Panc1 (cell line): ENCODE measurements around the gene GRSF1. TPM values are rescaled to one million over a fixed set of nuclear protein-coding genes. Genes with fewer than 3 reads are reported as not detected.
"Not testable (repeated sequence)": the region's sequence is repeated elsewhere in the genome, so short reads cannot be mapped to it uniquely, and the experiment has no call there.

ENCODE experiments used
- ATAC-seq: fragments of 200-7000 bp; cut with Tn5 transposase; 2 replicates; pipeline ENCODE4 v1.9.1; 2020; ENCODE audit warnings: mild to moderate bottlenecking, moderate library complexity
- BruUV-seq: library from RNA; stranded (reverse); fragments of 400-500 nt; replicated peaks from 2 replicates; lab custom pipeline; 2021; lab: Mats Ljungman, UMichigan
- CTCF ChIA-PET: fragments of 300-600 bp; sonication (Branson Sonifier 250); formaldehyde crosslinking; loops from one replicate; lab custom pipeline; 2022; ENCODE audit warnings: antibody characterized with exemption; lab: Charles Lee
- POLR2A ChIA-PET: fragments of 300-600 bp; sonication (Branson Sonifier 250); formaldehyde crosslinking; loops from one replicate; lab custom pipeline; 2022; ENCODE audit warnings: antibody characterized with exemption; lab: Charles Lee
- DNase-seq: peaks from one replicate; pipeline ENCODE4 v3.0.0-alpha.2; 2010; ENCODE audit warnings: low read depth, low spot score
- H3K27ac ChIP-seq: 2 replicates; pipeline ENCODE4 v1.5.1; 2011; ENCODE audit warnings: mild to moderate bottlenecking, low read length, inconsistent platforms
- H3K27me3 ChIP-seq: fragments of 200-500 bp; sonication (Bioruptor generic); 2 replicates; pipeline ENCODE4 v1.6.0; 2014; ENCODE audit warnings: low read length, inconsistent platforms; ENCODE audit not compliant: control insufficient read depth, insufficient read depth
- H3K36me3 ChIP-seq: fragments of 200-500 bp; sonication (Bioruptor generic); 2 replicates; pipeline ENCODE4 v1.5.1; 2014; ENCODE audit warnings: inconsistent platforms, mild to moderate bottlenecking, low read length, moderate library complexity; ENCODE audit not compliant: control insufficient read depth, insufficient read depth
- H3K4me1 ChIP-seq: 2 replicates; pipeline ENCODE4 v1.5.1; 2011; ENCODE audit warnings: inconsistent platforms, mild to moderate bottlenecking, low read length, moderate library complexity; ENCODE audit not compliant: control insufficient read depth, insufficient read depth
- H3K4me3 ChIP-seq, 2 experiments: 2 replicates each; pipeline ENCODE4 v1.5.1; 2011 to 2012; ENCODE audit warnings: low read depth in 2 of 2, low read length in 2 of 2, mild to moderate bottlenecking in 2 of 2, inconsistent platforms in 1 of 2, moderate library complexity in 1 of 2
- H3K9me3 ChIP-seq: fragments of 200-500 bp; sonication (Bioruptor generic); 2 replicates; pipeline ENCODE4 v1.5.1; 2014; ENCODE audit warnings: low read depth, mild to moderate bottlenecking, inconsistent platforms, low read length, moderate library complexity; ENCODE audit not compliant: control insufficient read depth, insufficient read depth
- POLR2AphosphoS5 ChIP-seq: IDR thresholded peaks from 2 replicates; pipeline ENCODE4 v1.6.1; 2012; ENCODE audit warnings: mild to moderate bottlenecking, low read depth, low read length, moderate library complexity
- SIN3A ChIP-seq: IDR thresholded peaks from 2 replicates; pipeline ENCODE4 v1.6.1; 2012; ENCODE audit warnings: low read depth, mild to moderate bottlenecking, low read length, moderate library complexity, borderline replicate concordance; ENCODE audit not compliant: insufficient read depth
- TCF7L2 ChIP-seq: IDR thresholded peaks from 2 replicates; pipeline ENCODE4 v1.6.1; 2011; ENCODE audit warnings: mild to moderate bottlenecking, low read depth, low read length, inconsistent platforms
- in situ Hi-C: cut with HindIII; loops from 2 replicates; pipeline ENCODE4 v1.10.0; 2016; ENCODE audit warnings: low sequenced_read_pairs, low pct_unique_long_range_greater_than_20kb
- intact Hi-C: fragments of 100-400 bp; cut with micrococcal nuclease; formaldehyde crosslinking; loops from one replicate; pipeline ENCODE4 v1.10.0; 2022; ENCODE audit not compliant: unreplicated experiment
- total RNA-seq: library from RNA; stranded (reverse); gene quantifications from one replicate; pipeline ENCODE4 v1.2.1, GENCODE V29; 2021; ENCODE audit not compliant: unreplicated experiment
- TF ChIP-seq, protein P1 (sequence below), 2 experiments: IDR thresholded peaks; 2 replicates each; pipeline ENCODE4 v1.6.1; 2011 to 2012; ENCODE audit warnings: low read depth in 2 of 2, control low read depth in 1 of 2, low read length in 1 of 2, mild to moderate bottlenecking in 1 of 2, moderate library complexity in 1 of 2; ENCODE audit not compliant: insufficient read depth in 1 of 2
- TF ChIP-seq, protein P2 (sequence below): fragments of 450-650 bp; IDR thresholded peaks from 2 replicates; pipeline ENCODE4 v1.5.1; 2017; ENCODE audit warnings: mild to moderate bottlenecking

Gene GRSF1
- total RNA-seq, 1 experiment from 2014 or later = 59.9 TPM

DNA sequence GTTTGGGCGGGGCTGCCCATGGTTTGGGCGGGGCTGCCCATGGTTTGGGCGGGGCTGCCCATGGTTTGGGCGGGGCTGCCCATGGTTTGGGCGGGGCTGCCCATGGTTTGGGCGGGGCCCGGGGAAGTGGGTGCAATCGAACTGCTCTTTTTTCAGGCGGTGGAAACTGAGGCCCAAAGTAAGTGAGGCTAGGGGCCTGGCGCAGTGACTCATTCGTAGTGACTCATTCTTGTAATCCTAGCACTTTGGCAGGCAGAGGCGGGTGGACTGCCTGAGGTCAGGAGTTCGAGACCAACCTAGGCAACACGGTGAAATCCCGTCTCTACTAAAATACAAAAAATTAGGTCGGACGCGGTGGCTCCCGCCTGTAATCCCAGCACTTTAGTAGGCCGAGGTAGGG, 447 bp upstream of the GRSF1 start:
- peak overlapping the region; percentile 7 to 40; a peak in 1 of 4 replicates for H3K4me3 ChIP-seq
- H3K27ac ChIP-seq, DNase-seq, POLR2A ChIA-PET, ATAC-seq, H3K9me3 ChIP-seq, H3K36me3 ChIP-seq, BruUV-seq, in situ Hi-C loops, H3K27me3 ChIP-seq, intact Hi-C loops, H3K4me1 ChIP-seq: not testable (repeated sequence)
- CTCF ChIA-PET = interaction anchor here (0.7 kb wide), 1 partner anchor 170 kb away, joined by 4 read pairs; no protein-coding TSS in a partner anchor

DNA sequence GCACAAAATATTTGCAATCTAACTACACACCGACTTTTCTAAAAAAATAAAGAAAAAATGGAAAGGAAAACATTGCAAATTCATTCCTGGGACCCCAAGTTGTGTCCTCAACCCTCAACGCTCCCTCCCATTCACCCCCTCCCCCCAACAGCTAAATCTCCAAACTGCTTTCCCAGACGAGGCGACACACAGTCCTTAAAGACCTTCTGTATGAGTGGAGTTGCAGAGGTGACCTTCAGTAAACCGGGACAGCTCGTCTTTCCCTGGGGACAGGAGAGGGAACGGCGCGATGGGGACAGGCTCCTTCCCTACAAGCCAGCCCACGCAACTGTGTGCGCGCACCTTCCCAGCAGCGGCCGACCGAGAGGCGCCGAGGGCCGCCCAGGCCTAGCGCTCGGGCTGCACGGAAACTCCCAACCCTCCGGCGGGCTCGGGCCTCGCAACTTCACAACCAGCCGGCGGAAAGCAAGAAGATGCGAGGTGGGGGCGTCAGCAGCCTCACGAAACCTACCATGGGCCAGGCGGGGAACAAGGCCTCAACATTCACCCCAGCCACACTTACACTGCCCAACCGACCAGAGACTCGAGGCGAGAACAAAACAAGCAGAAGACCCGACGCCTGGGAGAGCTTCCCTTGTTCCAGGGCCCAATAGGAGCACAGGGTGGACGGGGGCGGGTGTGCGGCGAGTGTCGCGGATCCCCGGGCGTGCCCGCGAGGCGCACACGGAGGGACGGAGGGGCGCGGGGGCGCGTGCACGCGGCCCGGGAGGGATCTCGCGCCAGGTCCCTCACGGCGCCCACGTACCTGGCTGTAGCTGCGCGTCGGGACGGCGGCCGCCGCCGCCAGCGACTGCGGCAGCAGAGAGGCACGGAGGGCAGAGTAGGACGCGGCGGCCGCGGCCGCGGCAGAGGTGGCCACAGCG, 763 bp downstream of the GRSF1 start:
- DNase-seq (no peak), ATAC-seq (peak; percentile 79)
- H3K4me3 ChIP-seq = peak overlapping the region; percentile 82 to 86
- H3K4me1 ChIP-seq = peaks cover 6% of the 10 kb centered on the region; the same call in 1 of the 2 replicates
- ChIA-PET POLR2A (interaction anchor here (0.7 kb wide), 2 partner anchors 36 to 134 kb away, joined by 12 to 16 read pairs; no protein-coding TSS in a partner anchor), CTCF (interaction anchor here (0.7 kb wide), 2 partner anchors 70 to 154 kb away, joined by 5 to 7 read pairs; partner anchors contain the start of gene DCK)
- TF ChIP-seq POLR2AphosphoS5 (no peak), TCF7L2 (no peak), SIN3A (no peak)
- TF ChIP-seq, protein P1, sequence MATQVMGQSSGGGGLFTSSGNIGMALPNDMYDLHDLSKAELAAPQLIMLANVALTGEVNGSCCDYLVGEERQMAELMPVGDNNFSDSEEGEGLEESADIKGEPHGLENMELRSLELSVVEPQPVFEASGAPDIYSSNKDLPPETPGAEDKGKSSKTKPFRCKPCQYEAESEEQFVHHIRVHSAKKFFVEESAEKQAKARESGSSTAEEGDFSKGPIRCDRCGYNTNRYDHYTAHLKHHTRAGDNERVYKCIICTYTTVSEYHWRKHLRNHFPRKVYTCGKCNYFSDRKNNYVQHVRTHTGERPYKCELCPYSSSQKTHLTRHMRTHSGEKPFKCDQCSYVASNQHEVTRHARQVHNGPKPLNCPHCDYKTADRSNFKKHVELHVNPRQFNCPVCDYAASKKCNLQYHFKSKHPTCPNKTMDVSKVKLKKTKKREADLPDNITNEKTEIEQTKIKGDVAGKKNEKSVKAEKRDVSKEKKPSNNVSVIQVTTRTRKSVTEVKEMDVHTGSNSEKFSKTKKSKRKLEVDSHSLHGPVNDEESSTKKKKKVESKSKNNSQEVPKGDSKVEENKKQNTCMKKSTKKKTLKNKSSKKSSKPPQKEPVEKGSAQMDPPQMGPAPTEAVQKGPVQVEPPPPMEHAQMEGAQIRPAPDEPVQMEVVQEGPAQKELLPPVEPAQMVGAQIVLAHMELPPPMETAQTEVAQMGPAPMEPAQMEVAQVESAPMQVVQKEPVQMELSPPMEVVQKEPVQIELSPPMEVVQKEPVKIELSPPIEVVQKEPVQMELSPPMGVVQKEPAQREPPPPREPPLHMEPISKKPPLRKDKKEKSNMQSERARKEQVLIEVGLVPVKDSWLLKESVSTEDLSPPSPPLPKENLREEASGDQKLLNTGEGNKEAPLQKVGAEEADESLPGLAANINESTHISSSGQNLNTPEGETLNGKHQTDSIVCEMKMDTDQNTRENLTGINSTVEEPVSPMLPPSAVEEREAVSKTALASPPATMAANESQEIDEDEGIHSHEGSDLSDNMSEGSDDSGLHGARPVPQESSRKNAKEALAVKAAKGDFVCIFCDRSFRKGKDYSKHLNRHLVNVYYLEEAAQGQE (IDR thresholded peaks at IDR 0.05; ENCODE audit: insufficient read depth in 1 of 2, low read depth in 2 of 2, low read length in 1 of 2) = no peak
- TF ChIP-seq, protein P2, sequence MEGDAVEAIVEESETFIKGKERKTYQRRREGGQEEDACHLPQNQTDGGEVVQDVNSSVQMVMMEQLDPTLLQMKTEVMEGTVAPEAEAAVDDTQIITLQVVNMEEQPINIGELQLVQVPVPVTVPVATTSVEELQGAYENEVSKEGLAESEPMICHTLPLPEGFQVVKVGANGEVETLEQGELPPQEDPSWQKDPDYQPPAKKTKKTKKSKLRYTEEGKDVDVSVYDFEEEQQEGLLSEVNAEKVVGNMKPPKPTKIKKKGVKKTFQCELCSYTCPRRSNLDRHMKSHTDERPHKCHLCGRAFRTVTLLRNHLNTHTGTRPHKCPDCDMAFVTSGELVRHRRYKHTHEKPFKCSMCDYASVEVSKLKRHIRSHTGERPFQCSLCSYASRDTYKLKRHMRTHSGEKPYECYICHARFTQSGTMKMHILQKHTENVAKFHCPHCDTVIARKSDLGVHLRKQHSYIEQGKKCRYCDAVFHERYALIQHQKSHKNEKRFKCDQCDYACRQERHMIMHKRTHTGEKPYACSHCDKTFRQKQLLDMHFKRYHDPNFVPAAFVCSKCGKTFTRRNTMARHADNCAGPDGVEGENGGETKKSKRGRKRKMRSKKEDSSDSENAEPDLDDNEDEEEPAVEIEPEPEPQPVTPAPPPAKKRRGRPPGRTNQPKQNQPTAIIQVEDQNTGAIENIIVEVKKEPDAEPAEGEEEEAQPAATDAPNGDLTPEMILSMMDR = no peak
- no TSS peak for BruUV-seq
- H3K27ac ChIP-seq = peak overlapping the region; percentile 89
- no peaks in the 10 kb centered on the region for H3K9me3 ChIP-seq
- in situ Hi-C loops (no loop called here), intact Hi-C loops (loop anchor here (10.0 kb wide), 1 partner anchor 166 kb away; no protein-coding TSS in a partner anchor)
- peaks cover 2% of the 10 kb centered on the region for H3K36me3 ChIP-seq
- H3K27me3 ChIP-seq = no peaks in the 10 kb centered on the region
